HepG2 (cell line): Measurements from ENCODE around the gene TPST1. TPM values are rescaled to one million over a fixed set of nuclear protein-coding genes. Genes with fewer than 3 reads are reported as not detected.

ENCODE experiments used
- ATAC-seq: fragments of 200-7000 bp; cut with Tn5 transposase; 3 replicates; pipeline ENCODE4 v1.9.1; 2020; ENCODE audit warnings: mild to moderate bottlenecking, moderate library complexity
- BruUV-seq: library from RNA; stranded (reverse); fragments of 400-500 nt; replicated peaks from 2 replicates; lab custom pipeline; 2021; lab: Mats Ljungman, UMichigan
- CTCF ChIA-PET: fragments of 300-600 bp; formaldehyde crosslinking; extraction: SDS; loops from one replicate; lab custom pipeline; 2021; ENCODE audit warnings: low total read pairs, inconsistent platforms, low intra/inter-chr PET ratio; lab: Yijun Ruan, JAX
- POLR2A ChIA-PET: fragments of 350-600 bp; sonication (Branson Sonifier 250); formaldehyde crosslinking; loops from one replicate; lab custom pipeline; 2020; ENCODE audit warnings: antibody characterized with exemption, inconsistent platforms; lab: Yijun Ruan, JAX
- DNase-seq: peaks from one replicate; pipeline ENCODE4 v3.0.0-alpha.2; 2015; ENCODE audit warnings: low spot score
- FAIRE-seq: peaks from 3 replicates; lab custom pipeline; 2011; peaks lifted over from hg19 to GRCh38; lab: Jason Lieb, UNC
- H2AFZ ChIP-seq: one replicate; pipeline ENCODE4 v1.6.1; 2011; ENCODE audit warnings: low read length, inconsistent platforms
- H3K27ac ChIP-seq: fragments of 300-600 bp; 3 replicates; pipeline ENCODE4 v1.8.0; 2011; ENCODE audit warnings: mixed run types, mild to moderate bottlenecking, mixed read lengths, low read length, inconsistent platforms; ENCODE audit not compliant: insufficient read depth; ENCODE audit errors: extremely low read length
- H3K27me3 ChIP-seq, 2 experiments: fragments of 200-600 bp in 1 of 2; 2 replicates in 1 of 2; 3 replicates in 1 of 2; pipeline versions ENCODE4 v1.6.0 to v1.8.0; 2011; ENCODE audit warnings: low read length in 2 of 2, mild to moderate bottlenecking in 2 of 2, moderate library complexity in 2 of 2, inconsistent platforms in 1 of 2; ENCODE audit not compliant: insufficient read depth in 2 of 2, control insufficient read depth in 1 of 2
- H3K36me3 ChIP-seq, 2 experiments: fragments of 200-600 bp in 1 of 2; replicated peaks in 1 of 2; 2 replicates in 1 of 2; 3 replicates in 1 of 2; pipeline versions ENCODE4 v1.5.1 to v1.8.0; 2011; ENCODE audit warnings: low read length in 2 of 2, inconsistent platforms in 1 of 2; ENCODE audit not compliant: insufficient read depth in 2 of 2, control insufficient read depth in 1 of 2
- H3K4me1 ChIP-seq: 2 replicates; pipeline ENCODE4 v1.5.1; 2012; ENCODE audit warnings: low read length, inconsistent platforms; ENCODE audit not compliant: insufficient read depth
- H3K4me2 ChIP-seq: 2 replicates; pipeline ENCODE4 v1.6.0; 2011; ENCODE audit warnings: low read depth, low read length, inconsistent platforms
- H3K4me3 ChIP-seq, 3 experiments: fragments of 200-600 bp in 1 of 3; sonication (generic), shearing (Covaris generic) in 1 of 3; replicated peaks in 1 of 3; 2 replicates each; pipeline ENCODE4 v1.5.1; 2011 to 2016; ENCODE audit warnings: low read length in 3 of 3, inconsistent platforms in 2 of 3, low read depth in 2 of 3, mild to moderate bottlenecking in 2 of 3, control low read depth in 1 of 3, mixed read lengths in 1 of 3; ENCODE audit not compliant: insufficient read depth in 1 of 3
- H3K79me2 ChIP-seq: one replicate; pipeline ENCODE4 v1.6.1; 2011; ENCODE audit warnings: low read length, inconsistent platforms; ENCODE audit not compliant: insufficient read depth
- H3K9ac ChIP-seq: 2 replicates; pipeline ENCODE4 v1.6.0; 2011; ENCODE audit warnings: mild to moderate bottlenecking, low read depth, low read length, inconsistent platforms; ENCODE audit not compliant: insufficient read depth
- H3K9me3 ChIP-seq: 2 replicates; pipeline ENCODE4 v1.5.1; 2012; ENCODE audit warnings: mild to moderate bottlenecking, low read length
- H4K20me1 ChIP-seq: 2 replicates; pipeline ENCODE4 v1.6.0; 2011; ENCODE audit warnings: inconsistent platforms, mild to moderate bottlenecking, low read length, moderate library complexity; ENCODE audit not compliant: insufficient read depth
- FIP1L1 ChIP-seq: fragments of 200-400 bp; formaldehyde crosslinking; IDR thresholded peaks from 2 replicates; pipeline ENCODE4 v1.6.1; 2018; ENCODE audit warnings: low read depth, mild to moderate bottlenecking, low read length, moderate library complexity, borderline replicate concordance; ENCODE audit not compliant: insufficient read depth
- FOXO1 ChIP-seq: sonication (generic); formaldehyde crosslinking; IDR thresholded peaks from 2 replicates; pipeline ENCODE4 v1.4.0; 2020; ENCODE audit warnings: missing genetic modification reagents
- RAD51 ChIP-seq: fragments of 450-650 bp; IDR thresholded peaks from 2 replicates; pipeline ENCODE4 v1.6.1; 2016; ENCODE audit warnings: borderline replicate concordance
- ZMAT3 ChIP-seq: sonication (generic); formaldehyde crosslinking; conservative IDR thresholded peaks from 2 replicates; pipeline ENCODE4 v1.7.0; 2021; ENCODE audit warnings: missing genetic modification reagents
- ZMYM2 ChIP-seq: sonication (generic); formaldehyde crosslinking; IDR thresholded peaks from 2 replicates; pipeline ENCODE4 v1.8.0; 2022; ENCODE audit warnings: mild to moderate bottlenecking, missing genetic modification reagents
- ZNF121 ChIP-seq: sonication (generic); formaldehyde crosslinking; IDR thresholded peaks from 2 replicates; pipeline ENCODE4 v1.5.0; 2020; ENCODE audit warnings: mild to moderate bottlenecking, missing genetic modification reagents
- ZNF607 ChIP-seq: sonication (generic); formaldehyde crosslinking; IDR thresholded peaks from 2 replicates; pipeline ENCODE4 v1.5.1; 2020; ENCODE audit warnings: missing genetic modification reagents, mild to moderate bottlenecking, borderline replicate concordance
- whole genome bisulfite sequencing: methylation state at CpG from one replicate; pipeline ENCODE4 v1.1.6; 2017; ENCODE audit warnings: low lambda C conversion rate; 5-methylcytosine and 5-hydroxymethylcytosine counted together
- in situ Hi-C: cut with HindIII; loops from 2 replicates; pipeline ENCODE4 v1.10.0; 2017; ENCODE audit warnings: low pct_unique_long_range_greater_than_20kb; ENCODE audit not compliant: extremely low pct_ligation_motif_present
- intact Hi-C: fragments of 100-400 bp; cut with micrococcal nuclease; formaldehyde crosslinking; loops from one replicate; pipeline ENCODE4 v1.10.0; 2022; ENCODE audit not compliant: unreplicated experiment
- polyA plus RNA-seq, 8 experiments: library from polyadenylated mRNA; depleted of rRNA in 3 of 8; stranded (reverse) in 7 of 8; unstranded in 1 of 8; fragments of >200 nt; fragmentation: Illumina TruSeq in 4 of 8; extraction: Trizol in 4 of 8; gene quantifications; 2 replicates each; pipeline versions ENCODE4 v1.2.1 to v1.2.3, GENCODE V29; 2011 to 2016; ENCODE audit warnings: low read depth in 4 of 8, missing spikeins in 1 of 8, mixed read lengths in 1 of 8; ENCODE audit not compliant: insufficient read depth in 1 of 8
- total RNA-seq, 5 experiments: library from RNA; depleted of rRNA; stranded (reverse); fragments of >200 nt; fragmentation: Illumina TruSeq; extraction: Trizol; gene quantifications; 2 replicates each; pipeline ENCODE4 v1.2.3, GENCODE V29; 2016; ENCODE audit warnings: low read depth in 1 of 5
- TF ChIP-seq, protein P1 (sequence below): IDR thresholded peaks from 2 replicates; pipeline ENCODE4 v1.6.1; 2016; ENCODE audit warnings: mild to moderate bottlenecking, missing biosample characterization, missing genetic modification reagents
- TF ChIP-seq, protein P2 (sequence below), 2 experiments: sonication (generic) in 1 of 2; formaldehyde crosslinking in 1 of 2; IDR thresholded peaks; 2 replicates each; pipeline versions ENCODE4 v1.5.1 to v1.6.1; 2011 to 2020; ENCODE audit warnings: borderline replicate concordance in 1 of 2, low read depth in 1 of 2, low read length in 1 of 2, mild to moderate bottlenecking in 1 of 2, missing genetic modification reagents in 1 of 2, moderate library complexity in 1 of 2
- TF ChIP-seq, protein P3 (sequence below): sonication (generic); formaldehyde crosslinking; IDR thresholded peaks from 2 replicates; pipeline ENCODE4 v1.8.1; 2023; ENCODE audit warnings: mild to moderate bottlenecking, missing genetic modification reagents, borderline replicate concordance

Gene TPST1
- total and polyA plus RNA-seq, 2 of the 13 experiments (the other 11 are each of a cell fraction or from before 2014, with no cell fraction given) = 24.3 to 34.1 TPM

DNA sequence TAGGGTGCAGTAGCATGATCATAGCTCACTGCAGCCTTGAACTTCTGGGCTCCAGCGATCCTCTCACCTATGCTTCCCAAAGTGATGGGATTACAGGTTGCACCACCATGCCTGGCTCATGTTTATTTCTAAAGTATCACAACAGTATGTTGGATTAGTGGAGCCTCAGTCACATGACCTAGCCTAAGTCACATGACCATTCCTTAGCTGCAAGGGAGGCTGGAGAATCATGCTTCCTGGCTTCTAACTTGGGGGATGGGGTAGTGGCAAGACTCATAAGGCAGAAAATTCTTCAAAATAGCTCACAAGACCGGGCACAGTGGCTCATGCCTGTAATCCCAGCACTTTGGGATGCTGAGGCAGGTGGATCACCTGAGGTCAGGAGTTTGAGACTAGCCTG is 26.9 kb upstream of the TPST1 start:
- DNase-seq = no peak
- Histone ChIP-seq H3K9me3 (no peaks in the 10 kb centered on the region), H3K4me3 (no peak overlapping the region), H3K79me2 (no peaks in the 10 kb centered on the region), H2AFZ (no peak overlapping the region), H3K4me2 (no peak overlapping the region), H3K36me3 (no peaks in the 10 kb centered on the region), H4K20me1 (no peaks in the 10 kb centered on the region), H3K4me1 (peaks cover 19% of the 10 kb centered on the region), H3K27me3 (peaks cover 0 to 2% of the 10 kb centered on the region in 2 experiments; a peak in 1 of 5 replicates), H3K27ac (no peak overlapping the region), H3K9ac (no peak overlapping the region)
- BruUV-seq = no TSS peak
- ChIA-PET POLR2A (no interaction called here), CTCF (no interaction called here)
- in situ Hi-C loops = no loop called here
- intact Hi-C loops = no loop called here
- no peak for ATAC-seq
- TF ChIP-seq, protein P1, sequence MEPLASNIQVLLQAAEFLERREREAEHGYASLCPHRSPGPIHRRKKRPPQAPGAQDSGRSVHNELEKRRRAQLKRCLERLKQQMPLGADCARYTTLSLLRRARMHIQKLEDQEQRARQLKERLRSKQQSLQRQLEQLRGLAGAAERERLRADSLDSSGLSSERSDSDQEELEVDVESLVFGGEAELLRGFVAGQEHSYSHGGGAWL (CRISPR knock-in tag) = no peak
- TF ChIP-seq ZNF121 (CRISPR knock-in tag) (peak; percentile 38; the same call in 1 of the 2 replicates), RAD51 (peak; percentile 82)
- TF ChIP-seq, protein P2, sequence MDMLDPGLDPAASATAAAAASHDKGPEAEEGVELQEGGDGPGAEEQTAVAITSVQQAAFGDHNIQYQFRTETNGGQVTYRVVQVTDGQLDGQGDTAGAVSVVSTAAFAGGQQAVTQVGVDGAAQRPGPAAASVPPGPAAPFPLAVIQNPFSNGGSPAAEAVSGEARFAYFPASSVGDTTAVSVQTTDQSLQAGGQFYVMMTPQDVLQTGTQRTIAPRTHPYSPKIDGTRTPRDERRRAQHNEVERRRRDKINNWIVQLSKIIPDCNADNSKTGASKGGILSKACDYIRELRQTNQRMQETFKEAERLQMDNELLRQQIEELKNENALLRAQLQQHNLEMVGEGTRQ (IDR thresholded peaks at IDR 0.05; ENCODE audit: low read depth, low read length) = peak; percentile 81
- TF ChIP-seq, protein P2 (CRISPR knock-in tag; IDR thresholded peaks at IDR 0.05; ENCODE audit: borderline replicate concordance) = no peak; the same call in 1 of the 2 replicates
- FAIRE-seq = no peak
- 33% methylated on average over 1 of the region's 2 CpGs for WGBS

DNA sequence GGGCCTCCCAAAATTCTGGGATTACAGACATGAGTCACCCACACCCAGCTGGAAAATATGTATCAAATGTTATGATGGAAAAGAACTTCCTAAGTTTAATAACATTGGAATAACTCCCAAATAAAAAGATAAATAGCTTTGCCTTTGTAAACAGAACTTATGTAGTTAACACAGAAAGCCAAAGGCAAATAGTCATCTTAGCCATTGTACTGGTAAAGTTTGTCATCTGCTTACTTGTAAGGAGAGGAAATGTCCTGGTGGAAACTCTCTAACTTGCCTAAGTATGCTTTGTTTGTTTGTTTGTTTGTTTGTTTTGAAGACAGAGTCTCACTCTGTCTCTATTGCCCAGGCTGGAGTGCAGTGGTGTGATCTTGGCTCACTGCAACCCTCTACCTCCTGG is 23.8 kb upstream of the TPST1 start:
- no peak overlapping the region for H3K4me3 ChIP-seq
- no TSS peak for BruUV-seq
- no peak overlapping the region for H2AFZ ChIP-seq
- DNase-seq = no peak
- no peak overlapping the region for H3K27ac ChIP-seq
- peaks cover 37% of the 10 kb centered on the region for H3K4me1 ChIP-seq
- H4K20me1 ChIP-seq = no peaks in the 10 kb centered on the region
- no peaks in the 10 kb centered on the region for H3K27me3 ChIP-seq
- in situ Hi-C loops = no loop called here
- no peaks in the 10 kb centered on the region for H3K36me3 ChIP-seq
- no peaks in the 10 kb centered on the region for H3K79me2 ChIP-seq
- intact Hi-C loops = no loop called here
- FAIRE-seq = no peak
- no peaks in the 10 kb centered on the region for H3K9me3 ChIP-seq
- CTCF ChIA-PET = no interaction called here
- no peak for ATAC-seq
- POLR2A ChIA-PET = no interaction called here
- H3K4me2 ChIP-seq = no peak overlapping the region
- TF ChIP-seq FIP1L1 (no peak), ZMAT3 (CRISPR knock-in tag) (no peak), ZMYM2 (CRISPR knock-in tag) (no peak), ZNF607 (no peak), FOXO1 (CRISPR knock-in tag) (no peak)
- TF ChIP-seq, protein P3, sequence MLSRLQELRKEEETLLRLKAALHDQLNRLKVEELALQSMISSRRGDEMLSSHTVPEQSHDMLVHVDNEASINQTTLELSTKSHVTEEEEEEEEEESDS = no peak
- no peak overlapping the region for H3K9ac ChIP-seq
